Muscle layer of colon (tissue), 2 donors: ENCODE data around the gene CPOX.

Experiments
- H3K27ac ChIP-seq: one replicate; pipeline ENCODE4 v1.7.0; 2013; ENCODE audit warnings: low read depth, mild to moderate bottlenecking, low read length, moderate library complexity
- H3K27me3 ChIP-seq, 2 donors: one replicate each; pipeline ENCODE4 v1.7.0; 2013; ENCODE audit warnings: low read length in 2 of 2, mild to moderate bottlenecking in 2 of 2; ENCODE audit not compliant: insufficient read depth in 2 of 2, control insufficient read depth in 1 of 2
- H3K36me3 ChIP-seq: one replicate; pipeline ENCODE4 v1.7.0; 2013; ENCODE audit warnings: mild to moderate bottlenecking, low read length; ENCODE audit not compliant: insufficient read depth
- H3K4me1 ChIP-seq: one replicate; pipeline ENCODE4 v1.7.0; 2013; ENCODE audit warnings: mild to moderate bottlenecking, low read length; ENCODE audit not compliant: insufficient read depth
- H3K4me3 ChIP-seq, 2 donors: one replicate each; pipeline ENCODE4 v1.7.0; 2013; ENCODE audit warnings: low read length in 2 of 2, low read depth in 1 of 2, mild to moderate bottlenecking in 1 of 2, moderate library complexity in 1 of 2
- H3K9ac ChIP-seq: one replicate; pipeline ENCODE4 v1.7.0; 2013; ENCODE audit warnings: low read length
- H3K9me3 ChIP-seq: one replicate; pipeline ENCODE4 v1.7.0; 2013; ENCODE audit warnings: mild to moderate bottlenecking, low read length
- donor health status: abdominal sarcoma.
- donor health status: Adenocarcinoma of cecum.

CPOX gene

GRCh38 chr3:98551236-98551635 is 42.2 kb downstream of the CPOX start:
- Histone ChIP-seq H3K27ac (no peak overlapping the region), H3K4me3 (no peak overlapping the region), H3K27me3 (no peaks in the 10 kb centered on the region), H3K9ac (no peak overlapping the region), H3K36me3 (no peaks in the 10 kb centered on the region), H3K9me3 (no peaks in the 10 kb centered on the region), H3K4me1 (no peaks in the 10 kb centered on the region)

GRCh38 chr3:98550833-98551232 is 42.6 kb downstream of the CPOX start:
- Histone ChIP-seq H3K4me1 (no peaks in the 10 kb centered on the region), H3K36me3 (no peaks in the 10 kb centered on the region), H3K4me3 (no peak overlapping the region), H3K27ac (no peak overlapping the region), H3K9me3 (no peaks in the 10 kb centered on the region), H3K27me3 (no peaks in the 10 kb centered on the region), H3K9ac (no peak overlapping the region)

GRCh38 chr3:98548544-98548943 is 44.9 kb downstream of the CPOX start:
- no peaks in the 10 kb centered on the region for H3K9me3 ChIP-seq
- H3K36me3 ChIP-seq: no peaks in the 10 kb centered on the region
- no peak overlapping the region for H3K4me3 ChIP-seq
- H3K27me3 ChIP-seq: no peaks in the 10 kb centered on the region
- H3K9ac ChIP-seq: no peak overlapping the region
- H3K27ac ChIP-seq: no peak overlapping the region
- no peaks in the 10 kb centered on the region for H3K4me1 ChIP-seq

GRCh38 chr3:98545940-98546339 is 47.5 kb downstream of the CPOX start:
- H3K9ac ChIP-seq: no peak overlapping the region
- no peaks in the 10 kb centered on the region for H3K27me3 ChIP-seq
- no peaks in the 10 kb centered on the region for H3K36me3 ChIP-seq
- no peaks in the 10 kb centered on the region for H3K9me3 ChIP-seq
- H3K4me3 ChIP-seq: no peak overlapping the region
- H3K27ac ChIP-seq: no peak overlapping the region
- H3K4me1 ChIP-seq: no peaks in the 10 kb centered on the region

- H3K9ac ChIP-seq: no peak overlapping the region
- H3K9me3 ChIP-seq: no peaks in the 10 kb centered on the region
- no peaks in the 10 kb centered on the region for H3K36me3 ChIP-seq
- no peak overlapping the region for H3K27ac ChIP-seq
- no peak overlapping the region for H3K4me3 ChIP-seq
- H3K27me3 ChIP-seq: no peaks in the 10 kb centered on the region
- no peaks in the 10 kb centered on the region for H3K4me1 ChIP-seq
These were observed 50.8 kb downstream of the CPOX start for GRCh38 chr3:98542623-98543022.

- H3K27ac ChIP-seq: no peak overlapping the region
- H3K36me3 ChIP-seq: no peaks in the 10 kb centered on the region
- H3K9ac ChIP-seq: no peak overlapping the region
- no peaks in the 10 kb centered on the region for H3K27me3 ChIP-seq
- H3K9me3 ChIP-seq: no peaks in the 10 kb centered on the region
- H3K4me3 ChIP-seq: no peak overlapping the region
- no peaks in the 10 kb centered on the region for H3K4me1 ChIP-seq
These were observed 51.7 kb downstream of the CPOX start for GRCh38 chr3:98541695-98542094.

GRCh38 chr3:98540346-98540745 is 53.1 kb downstream of the CPOX start:
- Histone ChIP-seq H3K4me1 (no peaks in the 10 kb centered on the region), H3K27ac (no peak overlapping the region), H3K9me3 (no peaks in the 10 kb centered on the region), H3K27me3 (no peaks in the 10 kb centered on the region), H3K4me3 (no peak overlapping the region), H3K9ac (no peak overlapping the region), H3K36me3 (no peaks in the 10 kb centered on the region)

- no peaks in the 10 kb centered on the region for H3K4me1 ChIP-seq
- no peak overlapping the region for H3K9ac ChIP-seq
- H3K36me3 ChIP-seq: no peaks in the 10 kb centered on the region
- no peak overlapping the region for H3K27ac ChIP-seq
- no peaks in the 10 kb centered on the region for H3K9me3 ChIP-seq
- H3K27me3 ChIP-seq: no peaks in the 10 kb centered on the region
- H3K4me3 ChIP-seq: no peak overlapping the region
These were observed 56.9 kb downstream of the CPOX start for GRCh38 chr3:98536456-98537017.

- Histone ChIP-seq H3K4me3 (no peak overlapping the region), H3K9ac (no peak overlapping the region)
These were observed 58.7 kb downstream of the CPOX start for GRCh38 chr3:98534734-98535133.

GRCh38 chr3:98534168-98534567 is 59.2 kb downstream of the CPOX start:
- Histone ChIP-seq H3K4me1 (no peaks in the 10 kb centered on the region), H3K9ac (no peak overlapping the region), H3K27me3 (no peaks in the 10 kb centered on the region), H3K27ac (no peak overlapping the region), H3K36me3 (no peaks in the 10 kb centered on the region), H3K9me3 (no peaks in the 10 kb centered on the region), H3K4me3 (no peak overlapping the region)

More at GRCh38 chr3:98534734-98535133, 58.7 kb downstream of the CPOX start:
- no peaks in the 10 kb centered on the region for H3K9me3 ChIP-seq
- no peak overlapping the region for H3K27ac ChIP-seq
- no peaks in the 10 kb centered on the region for H3K4me1 ChIP-seq
- no peaks in the 10 kb centered on the region for H3K27me3 ChIP-seq
- H3K36me3 ChIP-seq: no peaks in the 10 kb centered on the region

- no peak overlapping the region for H3K9ac ChIP-seq
- H3K27me3 ChIP-seq: no peaks in the 10 kb centered on the region
- no peak overlapping the region for H3K4me3 ChIP-seq
- no peaks in the 10 kb centered on the region for H3K4me1 ChIP-seq
- no peaks in the 10 kb centered on the region for H3K9me3 ChIP-seq
- H3K27ac ChIP-seq: no peak overlapping the region
- H3K36me3 ChIP-seq: no peaks in the 10 kb centered on the region
These were observed 60.5 kb downstream of the CPOX start for GRCh38 chr3:98532709-98533571.

GRCh38 chr3:98532275-98532637 is 61.2 kb downstream of the CPOX start:
- no peaks in the 10 kb centered on the region for H3K4me1 ChIP-seq
- no peak overlapping the region for H3K4me3 ChIP-seq
- H3K27me3 ChIP-seq: no peaks in the 10 kb centered on the region
- H3K27ac ChIP-seq: no peak overlapping the region
- H3K9me3 ChIP-seq: no peaks in the 10 kb centered on the region
- no peaks in the 10 kb centered on the region for H3K36me3 ChIP-seq
- H3K9ac ChIP-seq: no peak overlapping the region
